Measurements from ENCODE around the gene TIAM2.

The TIAM2 gene

DNA sequence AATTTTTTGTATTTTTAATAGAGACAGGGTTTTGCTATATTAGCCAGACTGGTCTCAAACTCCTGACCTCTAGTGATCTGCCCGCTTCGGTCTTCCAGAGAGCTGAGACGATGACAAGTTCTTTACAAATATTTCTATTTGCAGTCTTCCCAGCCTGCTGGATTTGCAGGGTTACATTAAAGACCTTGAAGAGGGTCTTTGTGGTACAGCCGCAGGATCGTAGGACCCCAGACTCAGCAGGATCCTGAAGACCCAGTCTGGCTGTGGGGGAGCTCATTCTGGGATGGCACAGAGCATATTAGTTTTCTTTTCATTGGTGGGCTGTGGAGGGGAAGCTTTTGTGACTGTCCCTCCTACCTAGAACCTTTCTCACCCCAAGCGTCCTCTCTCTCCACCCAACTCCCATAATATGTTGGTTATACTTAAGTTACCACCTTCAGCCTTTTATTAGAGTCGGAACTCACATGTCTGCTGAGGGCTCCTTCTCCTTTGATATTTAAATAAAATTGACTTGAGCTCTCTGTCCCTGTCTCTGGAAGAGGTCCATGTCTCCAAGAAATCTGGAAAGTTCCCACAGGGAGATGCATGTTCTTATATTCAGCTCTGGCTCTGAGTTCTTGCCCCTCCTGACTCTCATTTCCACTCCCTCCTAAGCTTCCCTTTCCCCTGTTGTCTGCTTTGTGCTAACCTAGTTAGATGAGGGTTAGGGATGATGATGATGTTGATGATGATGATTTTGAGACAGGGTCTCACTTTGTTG lies 72.0 kb downstream of the TIAM2 start:
- Histone ChIP-seq H3K9ac (no peak overlapping the region), H3K4me2 (no peak overlapping the region), H2AFZ (ENCODE audit: low read depth) (no peak overlapping the region), H4K20me1 (ENCODE audit: insufficient read depth) (no peaks in the 10 kb centered on the region), H3K4me3 (IDR thresholded peaks at IDR 0.05; ENCODE audit: insufficient read depth, low read depth, low read length) (no peak overlapping the region), H3K79me2 (ENCODE audit: insufficient read depth, low read depth) (no peaks in the 10 kb centered on the region), H3K27me3 (ENCODE audit: insufficient read depth, low read depth) (no peaks in the 10 kb centered on the region), H3K36me3 (ENCODE audit: insufficient read depth) (no peaks in the 10 kb centered on the region), H3K27ac (no peak overlapping the region), H3K4me1 (ENCODE audit: low read depth, poor library complexity, severe bottlenecking) (no peaks in the 10 kb centered on the region)
- no peak for TF ChIP-seq CTCF (conservative IDR thresholded peaks at IDR 0.05; ENCODE audit: low read depth, low read length)

DNA sequence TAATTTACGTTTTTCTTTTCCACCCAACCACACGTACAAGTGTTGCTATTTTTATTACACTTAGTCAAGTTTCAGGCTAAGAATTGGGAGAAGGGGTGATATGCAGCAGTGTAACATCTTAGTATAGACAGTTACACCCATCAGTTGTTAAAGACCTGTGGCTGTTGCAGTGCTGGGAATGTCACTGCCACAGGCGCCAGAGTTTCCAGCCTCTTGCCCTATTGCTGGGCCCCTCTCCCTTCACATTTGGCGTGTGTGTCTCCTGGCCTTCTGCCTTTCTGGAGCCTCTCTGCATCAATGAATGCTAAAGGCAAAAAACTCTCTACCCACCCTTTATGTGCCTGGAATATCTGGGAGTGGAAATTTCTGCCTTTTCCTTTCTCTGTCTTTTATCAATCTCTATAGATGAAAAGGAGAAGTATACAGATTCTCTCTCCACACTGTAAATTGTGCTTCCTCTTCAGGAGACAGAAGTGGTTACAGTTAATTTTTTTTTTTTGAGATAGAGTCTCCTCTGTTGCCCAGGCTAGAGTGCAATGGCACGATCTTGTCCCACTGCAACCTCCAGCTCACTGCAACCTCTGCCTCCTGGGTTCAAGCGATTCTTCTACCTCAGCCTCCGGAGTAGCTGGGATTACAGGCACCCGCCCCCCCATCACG lies 73.0 kb downstream of the TIAM2 start:
- H3K27me3 ChIP-seq (ENCODE audit: insufficient read depth, low read depth), result no peaks in the 10 kb centered on the region
- H3K4me2 ChIP-seq, result no peak overlapping the region
- no peak overlapping the region for H3K27ac ChIP-seq
- no peak overlapping the region for H3K4me3 ChIP-seq (IDR thresholded peaks at IDR 0.05; ENCODE audit: insufficient read depth, low read depth, low read length)
- H3K36me3 ChIP-seq (ENCODE audit: insufficient read depth), result no peaks in the 10 kb centered on the region
- no peak overlapping the region for H3K9ac ChIP-seq
- no peaks in the 10 kb centered on the region for H4K20me1 ChIP-seq (ENCODE audit: insufficient read depth)
- H2AFZ ChIP-seq (ENCODE audit: low read depth), result no peak overlapping the region
- no peaks in the 10 kb centered on the region for H3K4me1 ChIP-seq (ENCODE audit: low read depth, poor library complexity, severe bottlenecking)
- H3K79me2 ChIP-seq (ENCODE audit: insufficient read depth, low read depth), result no peaks in the 10 kb centered on the region
- no peak for TF ChIP-seq CTCF (conservative IDR thresholded peaks at IDR 0.05; ENCODE audit: low read depth, low read length)

- H3K9ac ChIP-seq, result no peak overlapping the region
- no peak overlapping the region for H3K4me3 ChIP-seq (IDR thresholded peaks at IDR 0.05; ENCODE audit: insufficient read depth, low read depth, low read length)
- no peak overlapping the region for H3K4me2 ChIP-seq
- H2AFZ ChIP-seq (ENCODE audit: low read depth), result no peak overlapping the region
- H3K79me2 ChIP-seq (ENCODE audit: insufficient read depth, low read depth), result no peaks in the 10 kb centered on the region
- H3K4me1 ChIP-seq (ENCODE audit: low read depth, poor library complexity, severe bottlenecking), result no peaks in the 10 kb centered on the region
- no peak for TF ChIP-seq CTCF (conservative IDR thresholded peaks at IDR 0.05; ENCODE audit: low read depth, low read length)
- no peak overlapping the region for H3K27ac ChIP-seq
- H3K27me3 ChIP-seq (ENCODE audit: insufficient read depth, low read depth), result no peaks in the 10 kb centered on the region
- H4K20me1 ChIP-seq (ENCODE audit: insufficient read depth), result no peaks in the 10 kb centered on the region
- H3K36me3 ChIP-seq (ENCODE audit: insufficient read depth), result no peaks in the 10 kb centered on the region
These were observed 74.4 kb downstream of the TIAM2 start for GRCh38 chr6:155069543-155069942.

- H3K79me2 ChIP-seq (ENCODE audit: insufficient read depth, low read depth), result no peaks in the 10 kb centered on the region
- H3K27me3 ChIP-seq (ENCODE audit: insufficient read depth, low read depth), result no peaks in the 10 kb centered on the region
- H3K4me2 ChIP-seq, result no peak overlapping the region
- no peak overlapping the region for H2AFZ ChIP-seq (ENCODE audit: low read depth)
- H3K4me1 ChIP-seq (ENCODE audit: low read depth, poor library complexity, severe bottlenecking), result no peaks in the 10 kb centered on the region
- no peak overlapping the region for H3K9ac ChIP-seq
- TF ChIP-seq CTCF (conservative IDR thresholded peaks at IDR 0.05; ENCODE audit: low read depth, low read length), result no peak
- no peaks in the 10 kb centered on the region for H4K20me1 ChIP-seq (ENCODE audit: insufficient read depth)
- H3K36me3 ChIP-seq (ENCODE audit: insufficient read depth), result no peaks in the 10 kb centered on the region
- no peak overlapping the region for H3K27ac ChIP-seq
- no peak overlapping the region for H3K4me3 ChIP-seq (IDR thresholded peaks at IDR 0.05; ENCODE audit: insufficient read depth, low read depth, low read length)
These were observed 81.0 kb downstream of the TIAM2 start for GRCh38 chr6:155075930-155076695.
